ENCODE measurements around the gene S1PR1.

S1PR1 gene

DNA sequence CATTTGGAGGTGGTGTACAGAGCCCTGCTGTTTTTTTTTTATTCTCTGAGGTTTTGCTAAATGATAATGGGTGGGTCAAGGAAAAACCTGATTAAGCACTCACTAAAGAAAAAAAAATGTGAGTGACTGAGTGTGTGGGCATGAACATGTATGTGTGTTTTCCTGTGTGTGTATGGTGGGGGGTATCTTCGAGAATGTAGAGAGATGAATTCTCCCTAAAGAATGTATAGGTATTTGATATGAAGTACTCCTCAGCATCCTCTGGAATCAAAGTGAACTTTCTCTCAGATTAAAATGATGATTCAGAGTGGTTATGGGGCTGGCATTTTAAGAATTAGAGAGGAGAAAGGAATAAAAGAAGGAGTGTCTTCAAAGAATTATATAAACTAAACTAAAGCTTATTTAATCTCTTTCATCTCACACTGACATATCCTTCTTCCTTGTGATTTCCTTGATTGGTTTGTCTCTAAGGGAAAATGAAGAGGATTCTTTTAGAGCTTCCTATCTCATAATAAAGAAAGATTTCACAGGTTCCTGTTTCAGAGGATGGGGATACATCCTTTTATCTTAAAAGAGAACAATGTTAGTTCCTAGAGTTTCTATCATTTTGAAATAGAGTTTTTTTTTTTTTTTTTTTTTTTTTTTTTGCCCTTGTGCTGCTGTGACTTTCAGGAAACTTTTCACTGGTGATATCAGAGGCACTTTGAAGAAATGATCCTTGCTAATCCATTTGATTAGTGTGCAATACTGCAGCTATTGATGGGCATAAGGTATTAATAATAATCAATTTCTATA, 23.9 kb downstream of the S1PR1 start:
- Histone ChIP-seq H3K27me3 (ENCODE audit: control insufficient read depth in 1 of 2, insufficient read depth in 1 of 2, low read length in 2 of 2) (no peaks in the 10 kb centered on the region), H2BK5ac (ENCODE audit: low read depth, low read length, poor library complexity, severe bottlenecking) (no peak overlapping the region), H3K4me1 (ENCODE audit: control insufficient read depth, insufficient read depth, low read depth, low read length) (no peaks in the 10 kb centered on the region), H3K4me2 (ENCODE audit: low read length, poor library complexity, severe bottlenecking) (no peak overlapping the region), H2AFZ (ENCODE audit: low read depth, low read length) (no peak overlapping the region), H3K14ac (ENCODE audit: low read length in 2 of 2) (no peak overlapping the region), H2AK5ac (ENCODE audit: low read length, severe bottlenecking) (no peak overlapping the region), H3K9me3 (ENCODE audit: control insufficient read depth, low read length) (no peaks in the 10 kb centered on the region), H4K8ac (ENCODE audit: low read length) (no peak overlapping the region), H3K79me1 (replicated peaks; ENCODE audit: low read length, poor library complexity, severe bottlenecking) (no peaks in the 10 kb centered on the region), H3K36me3 (ENCODE audit: control insufficient read depth in 1 of 2, insufficient read depth in 2 of 2, low read depth in 1 of 2, low read length in 2 of 2) (no peaks in the 10 kb centered on the region), H3K18ac (ENCODE audit: low read depth in 1 of 2, low read length in 2 of 2) (no peak overlapping the region), H3K23ac (ENCODE audit: low read length in 2 of 2) (no peak overlapping the region), H3K4ac (ENCODE audit: low read depth in 1 of 2, low read length in 2 of 2) (no peak overlapping the region), H2BK120ac (ENCODE audit: low read depth, low read length) (no peak overlapping the region), H2BK15ac (ENCODE audit: low read depth, poor library complexity, severe bottlenecking) (no peak overlapping the region), H3K4me3 (ENCODE audit: insufficient read depth in 1 of 2, low read depth in 1 of 2, low read length in 2 of 2) (no peak overlapping the region), H3K27ac (ENCODE audit: low read length, poor library complexity, severe bottlenecking) (no peak overlapping the region), H2BK12ac (ENCODE audit: low read length in 2 of 2) (no peak overlapping the region), H3K9ac (ENCODE audit: low read length) (peak overlapping the region; percentile 81), H4K91ac (ENCODE audit: low read length) (no peak overlapping the region)
- no CpG with 5 or more reads among the region's 1 CpG for WGBS
- DNase-seq, result no peak

DNA sequence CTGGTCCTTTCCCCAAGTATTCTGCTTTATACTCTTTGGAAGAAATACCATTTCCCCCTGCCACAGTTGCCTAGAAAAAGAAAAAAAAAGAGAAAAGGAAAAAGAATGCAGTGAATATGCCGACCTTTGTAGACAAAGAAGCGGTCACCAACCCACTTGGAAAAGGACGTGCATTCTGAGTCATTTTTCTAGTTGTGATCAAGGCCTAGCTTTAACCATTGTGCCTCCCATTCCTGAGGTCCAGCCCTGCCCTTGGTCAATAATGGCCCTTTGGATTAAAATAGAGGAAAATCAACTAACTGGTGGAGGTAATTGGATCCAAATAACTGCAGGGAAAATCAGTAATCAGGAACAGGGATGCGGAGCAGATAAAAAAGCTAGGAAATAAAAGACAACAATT, 24.8 kb downstream of the S1PR1 start:
- H2BK15ac ChIP-seq (ENCODE audit: low read depth, poor library complexity, severe bottlenecking), result no peak overlapping the region
- H3K9ac ChIP-seq (ENCODE audit: low read length), result no peak overlapping the region
- H3K36me3 ChIP-seq (ENCODE audit: control insufficient read depth in 1 of 2, insufficient read depth in 2 of 2, low read depth in 1 of 2, low read length in 2 of 2), result no peaks in the 10 kb centered on the region
- no peak for DNase-seq
- H3K4me1 ChIP-seq (ENCODE audit: control insufficient read depth, insufficient read depth, low read depth, low read length), result no peaks in the 10 kb centered on the region
- H4K8ac ChIP-seq (ENCODE audit: low read length), result no peak overlapping the region
- no peak overlapping the region for H3K4me3 ChIP-seq (ENCODE audit: insufficient read depth in 1 of 2, low read depth in 1 of 2, low read length in 2 of 2)
- no peak overlapping the region for H3K4me2 ChIP-seq (ENCODE audit: low read length, poor library complexity, severe bottlenecking)
- no peak overlapping the region for H3K23ac ChIP-seq (ENCODE audit: low read length in 2 of 2)
- H3K14ac ChIP-seq (ENCODE audit: low read length in 2 of 2), result no peak overlapping the region
- H2BK12ac ChIP-seq (ENCODE audit: low read length in 2 of 2), result no peak overlapping the region
- H4K91ac ChIP-seq (ENCODE audit: low read length), result no peak overlapping the region
- H3K79me1 ChIP-seq (replicated peaks; ENCODE audit: low read length, poor library complexity, severe bottlenecking), result no peaks in the 10 kb centered on the region
- H2BK120ac ChIP-seq (ENCODE audit: low read depth, low read length), result no peak overlapping the region
- no peak overlapping the region for H3K27ac ChIP-seq (ENCODE audit: low read length, poor library complexity, severe bottlenecking)
- no peaks in the 10 kb centered on the region for H3K9me3 ChIP-seq (ENCODE audit: control insufficient read depth, low read length)
- no peaks in the 10 kb centered on the region for H3K27me3 ChIP-seq (ENCODE audit: control insufficient read depth in 1 of 2, insufficient read depth in 1 of 2, low read length in 2 of 2)
- H2BK5ac ChIP-seq (ENCODE audit: low read depth, low read length, poor library complexity, severe bottlenecking), result no peak overlapping the region
- no peak overlapping the region for H3K18ac ChIP-seq (ENCODE audit: low read depth in 1 of 2, low read length in 2 of 2)
- no peak overlapping the region for H3K4ac ChIP-seq (ENCODE audit: low read depth in 1 of 2, low read length in 2 of 2)
- WGBS, result 88% methylated on average over 4 of the region's 4 CpGs
- H2AK5ac ChIP-seq (ENCODE audit: low read length, severe bottlenecking), result no peak overlapping the region
- H2AFZ ChIP-seq (ENCODE audit: low read depth, low read length), result no peak overlapping the region

DNA sequence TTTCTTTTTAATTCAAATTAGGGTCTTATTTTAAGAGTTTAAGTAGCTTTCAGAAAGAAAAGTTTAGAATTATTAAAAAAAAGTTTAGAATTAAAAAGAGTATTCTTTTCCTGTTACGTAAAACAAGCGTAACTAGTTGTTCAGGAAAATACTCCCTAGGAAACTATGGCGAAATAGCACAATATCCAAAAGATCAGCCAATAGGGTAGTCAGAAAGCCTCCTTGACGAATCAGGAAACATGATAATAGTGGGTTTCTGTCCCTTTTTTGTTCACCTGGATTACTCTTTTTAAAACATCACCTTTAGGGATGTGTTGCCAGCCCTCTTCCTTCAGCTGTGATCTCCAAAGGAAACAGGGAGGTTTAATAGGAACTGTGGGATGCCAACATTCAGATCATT, 25.2 kb downstream of the S1PR1 start:
- H4K8ac ChIP-seq (ENCODE audit: low read length), result no peak overlapping the region
- H2AK5ac ChIP-seq (ENCODE audit: low read length, severe bottlenecking), result no peak overlapping the region
- no peaks in the 10 kb centered on the region for H3K9me3 ChIP-seq (ENCODE audit: control insufficient read depth, low read length)
- H3K79me1 ChIP-seq (replicated peaks; ENCODE audit: low read length, poor library complexity, severe bottlenecking), result no peaks in the 10 kb centered on the region
- no peak overlapping the region for H3K14ac ChIP-seq (ENCODE audit: low read length in 2 of 2)
- no peak overlapping the region for H3K18ac ChIP-seq (ENCODE audit: low read depth in 1 of 2, low read length in 2 of 2)
- H3K27ac ChIP-seq (ENCODE audit: low read length, poor library complexity, severe bottlenecking), result no peak overlapping the region
- no peak overlapping the region for H3K4ac ChIP-seq (ENCODE audit: low read depth in 1 of 2, low read length in 2 of 2)
- WGBS, result 100% methylated on average over 3 of the region's 4 CpGs
- H2BK5ac ChIP-seq (ENCODE audit: low read depth, low read length, poor library complexity, severe bottlenecking), result no peak overlapping the region
- no peaks in the 10 kb centered on the region for H3K36me3 ChIP-seq (ENCODE audit: control insufficient read depth in 1 of 2, insufficient read depth in 2 of 2, low read depth in 1 of 2, low read length in 2 of 2)
- H2BK12ac ChIP-seq (ENCODE audit: low read length in 2 of 2), result no peak overlapping the region
- H3K4me3 ChIP-seq (ENCODE audit: insufficient read depth in 1 of 2, low read depth in 1 of 2, low read length in 2 of 2), result no peak overlapping the region
- no peak overlapping the region for H3K4me2 ChIP-seq (ENCODE audit: low read length, poor library complexity, severe bottlenecking)
- H2BK15ac ChIP-seq (ENCODE audit: low read depth, poor library complexity, severe bottlenecking), result no peak overlapping the region
- no peaks in the 10 kb centered on the region for H3K4me1 ChIP-seq (ENCODE audit: control insufficient read depth, insufficient read depth, low read depth, low read length)
- H2BK120ac ChIP-seq (ENCODE audit: low read depth, low read length), result no peak overlapping the region
- H3K27me3 ChIP-seq (ENCODE audit: control insufficient read depth in 1 of 2, insufficient read depth in 1 of 2, low read length in 2 of 2), result no peaks in the 10 kb centered on the region
- no peak overlapping the region for H3K23ac ChIP-seq (ENCODE audit: low read length in 2 of 2)
- no peak overlapping the region for H4K91ac ChIP-seq (ENCODE audit: low read length)
- no peak overlapping the region for H2AFZ ChIP-seq (ENCODE audit: low read depth, low read length)
- no peak for DNase-seq
- peak overlapping the region; percentile 9 for H3K9ac ChIP-seq (ENCODE audit: low read length)

DNA sequence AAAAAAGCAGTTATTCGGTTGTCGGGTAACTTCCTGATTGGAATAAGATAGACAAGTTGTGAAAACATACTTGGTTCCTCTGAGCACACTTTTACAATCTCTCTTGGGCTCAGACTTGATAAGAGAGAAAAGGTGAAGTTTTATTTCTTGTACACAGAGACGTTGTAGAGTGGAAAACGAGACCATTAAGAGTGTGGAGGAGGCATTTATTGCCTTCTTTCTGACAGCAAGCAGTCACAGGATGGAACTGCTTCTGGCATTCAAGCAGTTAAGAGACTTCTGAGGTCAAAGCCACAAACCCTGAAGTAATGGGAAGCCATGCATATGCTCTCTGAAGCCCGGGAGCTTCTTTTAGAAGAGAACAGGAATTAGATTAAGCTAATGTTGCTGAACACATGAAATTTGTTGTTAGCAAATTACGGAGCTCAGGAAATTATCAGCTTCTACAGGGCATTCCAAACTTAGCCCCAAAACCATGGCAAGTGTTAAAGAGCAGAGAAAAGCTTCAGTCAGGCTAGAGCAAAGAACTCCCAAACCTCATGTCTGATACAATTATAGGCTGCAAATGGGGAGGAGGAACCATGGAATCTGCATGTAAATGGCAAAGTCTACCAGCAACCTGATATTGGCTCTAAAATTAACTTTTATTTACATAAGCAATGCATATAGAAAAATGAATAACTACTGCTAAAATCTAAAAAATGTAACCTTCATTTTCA, 26.0 kb downstream of the S1PR1 start:
- no peak overlapping the region for H3K27ac ChIP-seq (ENCODE audit: low read length, poor library complexity, severe bottlenecking)
- no peaks in the 10 kb centered on the region for H3K79me1 ChIP-seq (replicated peaks; ENCODE audit: low read length, poor library complexity, severe bottlenecking)
- no peaks in the 10 kb centered on the region for H3K4me1 ChIP-seq (ENCODE audit: control insufficient read depth, insufficient read depth, low read depth, low read length)
- DNase-seq, result peak; percentile 24
- peak overlapping the region; percentile 12 for H4K8ac ChIP-seq (ENCODE audit: low read length)
- no peaks in the 10 kb centered on the region for H3K9me3 ChIP-seq (ENCODE audit: control insufficient read depth, low read length)
- no peak overlapping the region for H3K23ac ChIP-seq (ENCODE audit: low read length in 2 of 2)
- no peak overlapping the region for H2BK12ac ChIP-seq (ENCODE audit: low read length in 2 of 2)
- H3K18ac ChIP-seq (ENCODE audit: low read depth in 1 of 2, low read length in 2 of 2), result peak overlapping the region in 1 of 2 experiments; percentile 45
- no peak overlapping the region for H3K4me2 ChIP-seq (ENCODE audit: low read length, poor library complexity, severe bottlenecking)
- H3K4me3 ChIP-seq (ENCODE audit: insufficient read depth in 1 of 2, low read depth in 1 of 2, low read length in 2 of 2), result no peak overlapping the region
- H2BK5ac ChIP-seq (ENCODE audit: low read depth, low read length, poor library complexity, severe bottlenecking), result no peak overlapping the region
- no peaks in the 10 kb centered on the region for H3K27me3 ChIP-seq (ENCODE audit: control insufficient read depth in 1 of 2, insufficient read depth in 1 of 2, low read length in 2 of 2)
- H3K9ac ChIP-seq (ENCODE audit: low read length), result peak overlapping the region; percentile 9
- peak overlapping the region; percentile 72 for H2AFZ ChIP-seq (ENCODE audit: low read depth, low read length)
- H2BK15ac ChIP-seq (ENCODE audit: low read depth, poor library complexity, severe bottlenecking), result no peak overlapping the region
- H3K14ac ChIP-seq (ENCODE audit: low read length in 2 of 2), result no peak overlapping the region
- H3K36me3 ChIP-seq (ENCODE audit: control insufficient read depth in 1 of 2, insufficient read depth in 2 of 2, low read depth in 1 of 2, low read length in 2 of 2), result no peaks in the 10 kb centered on the region
- H3K4ac ChIP-seq (ENCODE audit: low read depth in 1 of 2, low read length in 2 of 2), result no peak overlapping the region
- H4K91ac ChIP-seq (ENCODE audit: low read length), result no peak overlapping the region
- WGBS, result 11% methylated on average over 5 of the region's 6 CpGs
- no peak overlapping the region for H2AK5ac ChIP-seq (ENCODE audit: low read length, severe bottlenecking)
- H2BK120ac ChIP-seq (ENCODE audit: low read depth, low read length), result no peak overlapping the region
